NCI-H187 (cell line): ENCODE measurements around the gene LRP6.
"Not testable (repeated sequence)": the region's sequence is repeated elsewhere in the genome, so short reads cannot be mapped to it uniquely, and the experiment has no call there.

Experiments
- DNase-seq, 2 experiments: peaks; one replicate each; lab custom pipeline; 2025; lab: John Stamatoyannopoulos, UW

LRP6 gene

DNA sequence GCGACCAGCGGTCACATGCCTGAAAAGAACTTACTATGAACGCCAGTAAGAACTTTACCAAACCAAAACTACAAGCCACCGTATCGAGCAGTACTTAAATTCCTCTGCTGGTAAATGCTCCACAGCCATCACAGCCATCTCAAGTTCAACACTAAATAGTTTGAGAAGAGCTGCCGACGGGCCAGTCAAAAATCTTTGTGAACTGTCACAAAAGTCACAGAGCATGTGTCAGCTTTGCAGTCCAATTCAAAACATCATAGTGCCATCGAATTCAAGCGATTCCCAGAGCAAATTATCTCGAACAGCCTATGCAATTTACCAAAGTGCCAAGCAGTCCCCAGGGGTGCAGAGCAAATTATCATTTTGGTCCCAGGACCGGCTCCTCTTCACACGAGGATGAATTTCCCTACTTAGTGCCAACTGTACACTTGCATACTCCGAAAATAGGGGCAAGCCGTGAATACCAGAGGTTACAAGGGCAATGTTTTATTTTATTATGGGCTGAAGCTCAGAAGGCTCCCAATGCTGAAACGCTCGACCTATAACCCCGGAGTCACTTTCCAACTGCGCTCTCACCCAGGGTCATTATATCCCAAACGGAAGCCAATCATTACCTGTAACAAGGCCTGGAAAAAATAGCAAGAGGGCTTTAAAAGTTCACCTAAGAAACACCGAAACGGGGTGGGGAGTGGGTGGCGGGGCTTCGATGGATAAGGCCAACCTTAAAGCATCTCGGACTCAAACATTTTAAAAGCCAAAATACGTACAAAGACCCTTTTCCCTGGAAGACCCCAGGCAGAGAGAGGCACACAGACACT, 1.1 kb downstream of the LRP6 start:
- DNase-seq, result no peak

DNA sequence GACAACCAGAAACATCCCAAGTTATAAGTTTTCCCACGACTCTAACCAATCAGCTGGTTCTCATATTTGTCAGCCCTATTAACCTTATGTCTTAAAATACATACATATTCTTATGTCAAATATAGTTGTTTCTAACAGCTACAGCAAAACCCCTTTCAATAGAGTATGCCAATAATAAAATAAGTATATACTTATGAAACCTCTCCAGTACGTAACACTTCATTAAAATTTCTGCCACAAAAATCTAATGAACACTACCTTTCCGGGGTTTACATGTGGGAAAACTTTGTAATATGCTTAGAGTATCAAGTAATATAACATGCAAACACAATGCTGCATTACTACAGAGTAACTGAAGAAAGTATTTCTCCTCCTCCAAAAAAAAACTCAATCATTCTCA, 1.8 kb downstream of the LRP6 start:
- DNase-seq, result no peak

- DNase-seq, result no peak
Observed at GRCh38 chr12:12263909-12264308, 2.9 kb downstream of the LRP6 start.

GRCh38 chr12:12256291-12256757, 10.5 kb downstream of the LRP6 start:
- DNase-seq, result not testable (repeated sequence)

- no peak for DNase-seq
Observed at GRCh38 chr12:12254553-12254952, 12.3 kb downstream of the LRP6 start.

- DNase-seq, result no peak
Observed at GRCh38 chr12:12249216-12250050, 17.4 kb downstream of the LRP6 start.

DNA sequence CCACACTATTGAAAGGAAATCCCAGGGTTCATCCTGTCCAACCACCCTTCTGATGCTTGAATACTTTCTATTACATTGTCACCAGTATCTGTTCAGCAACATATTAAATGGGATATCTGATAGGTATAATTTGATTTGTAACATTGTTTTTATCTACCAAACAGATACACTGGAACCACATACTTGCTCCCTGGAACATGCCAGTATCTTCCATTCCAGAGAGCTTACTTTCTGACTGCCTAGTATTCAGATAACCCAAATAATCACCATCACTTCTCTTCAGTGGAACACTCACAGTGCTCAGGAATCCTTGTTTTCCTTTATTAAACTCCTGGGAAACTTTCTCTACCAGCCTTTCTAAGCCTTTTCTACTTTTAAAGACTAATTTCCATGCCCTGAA, 19.3 kb downstream of the LRP6 start:
- no peak for DNase-seq

- no peak for DNase-seq
Observed at GRCh38 chr12:12244341-12244740, 22.5 kb downstream of the LRP6 start.

GRCh38 chr12:12240662-12241340, 26.0 kb downstream of the LRP6 start:
- no peak for DNase-seq

DNA sequence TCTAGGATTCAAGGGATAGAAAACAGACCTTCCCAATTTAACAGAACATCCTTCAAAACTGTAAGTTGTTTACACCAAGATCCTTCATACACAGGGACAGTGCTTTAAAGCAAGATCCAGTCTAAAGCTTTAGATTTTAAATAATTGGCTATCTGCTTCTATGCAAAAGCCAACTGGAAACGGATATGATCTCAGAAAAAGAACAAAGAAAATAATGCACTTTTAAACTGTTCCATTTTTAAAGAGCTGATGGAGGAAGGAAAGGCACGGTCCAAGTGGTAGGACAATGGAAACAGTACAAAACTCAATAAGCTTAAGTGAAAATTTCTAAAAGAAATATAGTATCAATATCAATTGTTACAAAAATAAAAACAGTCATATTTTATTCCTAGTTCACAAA, 27.7 kb downstream of the LRP6 start:
- no peak for DNase-seq

GRCh38 chr12:12238605-12239004, 28.2 kb downstream of the LRP6 start:
- DNase-seq, result no peak

- no peak for DNase-seq
Observed at GRCh38 chr12:12236896-12237295, 29.9 kb downstream of the LRP6 start.

DNA sequence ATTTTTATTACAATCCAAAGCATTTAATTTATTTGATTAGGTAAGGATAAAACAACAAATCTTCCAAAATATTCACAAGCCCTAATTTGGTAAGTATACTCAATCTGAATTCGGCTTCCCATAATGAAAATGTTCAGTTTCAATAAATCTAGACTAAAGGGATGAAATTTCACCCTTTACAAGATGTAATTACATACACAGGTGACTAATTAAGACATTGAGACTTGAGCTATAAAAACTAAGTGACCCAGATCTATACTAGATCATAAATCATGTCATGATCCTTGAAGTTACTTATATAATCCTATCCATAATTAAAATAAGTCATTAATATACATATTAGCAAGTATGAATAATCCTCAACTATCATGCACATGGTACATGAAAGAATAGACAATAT, 36.6 kb downstream of the LRP6 start:
- no peak for DNase-seq

DNA sequence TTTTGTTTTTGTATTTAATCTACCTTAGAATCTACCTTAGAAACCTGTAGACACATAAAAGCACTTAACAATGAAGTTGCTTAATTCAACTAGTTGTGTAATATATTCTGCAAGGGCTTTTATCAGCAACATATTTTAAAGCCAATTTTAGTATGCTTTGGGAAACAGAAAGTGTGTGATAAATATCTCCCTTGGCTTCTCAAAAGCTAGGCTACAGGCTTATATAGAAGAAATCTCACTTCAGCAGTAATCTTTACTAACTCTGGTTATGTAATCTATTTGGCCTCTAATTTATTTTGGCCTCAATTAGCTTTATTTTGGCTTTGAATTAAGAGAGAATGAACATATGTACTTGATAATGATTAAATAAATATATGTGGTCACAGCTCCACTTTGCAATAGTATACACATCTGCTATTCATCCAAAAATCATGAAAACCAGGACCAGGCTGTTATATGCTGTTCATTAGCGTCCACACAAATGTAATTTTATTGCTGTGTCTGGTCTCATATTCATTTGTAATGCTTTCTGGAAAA, 37.2 kb downstream of the LRP6 start:
- no peak for DNase-seq

DNA sequence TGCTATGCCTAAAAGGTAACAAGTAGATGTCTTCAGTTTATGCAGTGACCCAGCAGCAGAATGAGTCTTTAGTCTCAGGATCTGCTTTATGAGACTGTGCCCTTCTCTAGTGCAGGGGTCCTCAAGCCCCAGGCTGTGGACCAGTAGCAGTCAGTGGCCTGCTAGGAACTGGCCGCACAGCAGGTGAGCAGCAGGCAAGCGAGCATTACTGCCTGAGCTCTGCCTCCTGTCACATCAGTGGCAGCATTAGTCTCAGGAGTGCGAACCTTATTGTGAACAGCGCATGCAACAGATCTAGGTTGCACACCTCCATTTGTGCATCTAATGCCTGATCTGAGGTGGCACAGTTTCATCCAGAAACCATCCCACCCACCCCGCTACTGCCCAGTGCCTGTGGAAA, 38.4 kb downstream of the LRP6 start:
- no peak for DNase-seq

GRCh38 chr12:12226187-12226586, 40.7 kb downstream of the LRP6 start:
- no peak for DNase-seq

GRCh38 chr12:12224240-12224940, 42.5 kb downstream of the LRP6 start:
- no peak for DNase-seq

GRCh38 chr12:12221560-12221959, 45.3 kb downstream of the LRP6 start:
- no peak for DNase-seq

GRCh38 chr12:12219664-12220063, 47.2 kb downstream of the LRP6 start:
- DNase-seq, result no peak

DNA sequence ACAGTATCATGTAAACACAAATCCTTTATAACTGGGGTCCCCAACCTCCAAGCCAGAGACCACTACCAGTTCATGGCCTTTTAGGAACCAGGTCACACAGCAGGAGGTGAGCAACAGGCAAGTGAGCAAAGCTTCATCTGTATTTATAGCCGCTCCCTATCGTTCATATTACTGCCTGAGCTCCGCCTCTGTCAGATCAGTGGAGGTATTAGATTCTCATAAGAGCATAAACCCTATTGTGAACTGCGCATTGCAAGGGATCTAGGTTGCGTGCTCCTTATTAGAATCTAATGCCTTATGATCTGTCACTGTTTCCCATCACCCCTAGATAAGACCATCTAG, 49.9 kb downstream of the LRP6 start:
- no peak for DNase-seq

- no peak for DNase-seq
Observed at GRCh38 chr12:12216349-12217017, 50.4 kb downstream of the LRP6 start.
